A549 (cell line): ENCODE measurements around the gene RUNX1. TPM values are rescaled to one million over a fixed set of nuclear protein-coding genes. Genes with fewer than 3 reads are reported as not detected.

ENCODE experiments used
- ATAC-seq, 2 experiments: fragments of 200-7000 bp in 1 of 2; fragments of >200 bp in 1 of 2; cut with Nextera tagmentation in 1 of 2; cut with Tn5 transposase in 1 of 2; 3 replicates each; pipeline versions ENCODE4 v1.8.0 to v1.9.1; 2018 to 2020; ENCODE audit warnings: mild to moderate bottlenecking in 1 of 2, moderate library complexity in 1 of 2
- CTCF ChIA-PET: fragments of 300-600 bp; sonication (Branson Sonifier 250); formaldehyde crosslinking; extraction: SDS; loops from one replicate; lab custom pipeline; 2021; ENCODE audit warnings: antibody characterized with exemption, inconsistent platforms; lab: Yijun Ruan, JAX
- POLR2A ChIA-PET: fragments of 350-600 bp; formaldehyde crosslinking; extraction: SDS; loops from one replicate; lab custom pipeline; 2021; ENCODE audit warnings: antibody characterized with exemption, inconsistent platforms; lab: Yijun Ruan, JAX
- DNase-seq, 2 experiments: peaks; one replicate each; pipeline versions ENCODE4 v3.0.0 to v3.0.0-alpha.2; 2011 to 2016; ENCODE audit warnings: low read depth in 1 of 2, low spot score in 1 of 2
- FAIRE-seq: peaks from 2 replicates; lab custom pipeline; 2011; peaks lifted over from hg19 to GRCh38; lab: Jason Lieb, UNC
- H3K27ac ChIP-seq, 2 experiments: fragments of >200 bp; sonication (Bioruptor Twin); formaldehyde crosslinking; 3 replicates each; pipeline ENCODE4 v1.5.1; 2016 to 2017
- H3K4me1 ChIP-seq: fragments of >200 bp; sonication (Bioruptor Twin); formaldehyde crosslinking; 3 replicates; pipeline ENCODE4 v1.6.1; 2016
- H3K4me2 ChIP-seq: fragments of >200 bp; sonication (Bioruptor Twin); formaldehyde crosslinking; 3 replicates; pipeline ENCODE4 v1.6.1; 2016
- H3K4me3 ChIP-seq: fragments of >200 bp; sonication (Bioruptor Twin); formaldehyde crosslinking; 3 replicates; pipeline ENCODE4 v1.5.1; 2016
- H3K9me3 ChIP-seq: fragments of >200 bp; sonication (Bioruptor Twin); formaldehyde crosslinking; 3 replicates; pipeline ENCODE4 v1.6.1; 2016
- CBX2 ChIP-seq: fragments of 200-600 bp; sonication (generic); IDR thresholded peaks from 2 replicates; pipeline ENCODE4 v1.6.1; 2016; ENCODE audit warnings: low read depth, mild to moderate bottlenecking, borderline replicate concordance
- CEBPB ChIP-seq, 2 experiments: fragments of >200 bp in 1 of 2; sonication (Bioruptor Twin) in 1 of 2; formaldehyde crosslinking in 1 of 2; IDR thresholded peaks; 2 replicates each; pipeline ENCODE4 v1.6.1; 2012 to 2016
- ELK1 ChIP-seq: fragments of 150-350 bp; IDR thresholded peaks from 2 replicates; pipeline ENCODE4 v1.6.1; 2014; ENCODE audit warnings: low read depth, mild to moderate bottlenecking, low read length
- EP300 ChIP-seq, 2 experiments: fragments of >200 bp; sonication (Bioruptor Twin); formaldehyde crosslinking; IDR thresholded peaks; 2 replicates in 1 of 2; 3 replicates in 1 of 2; pipeline ENCODE4 v1.6.1; 2016 to 2017
- FOSL2 ChIP-seq, 2 experiments: fragments of 450-650 bp in 1 of 2; fragments of >200 bp in 1 of 2; sonication (Bioruptor Twin) in 1 of 2; formaldehyde crosslinking; IDR thresholded peaks; 2 replicates each; pipeline versions ENCODE4 v1.5.0 to v1.6.1; 2016 to 2020; ENCODE audit warnings: mild to moderate bottlenecking in 1 of 2, moderate library complexity in 1 of 2
- FOXS1 ChIP-seq: fragments of 250-450 bp; sonication (Bioruptor Pico); IDR thresholded peaks from 2 replicates; pipeline ENCODE4 v1.5.0; 2020; ENCODE audit warnings: mild to moderate bottlenecking, moderate library complexity
- HDAC2 ChIP-seq: fragments of 200-600 bp; sonication (generic); IDR thresholded peaks from 2 replicates; pipeline ENCODE4 v1.6.1; 2016
- HEYL ChIP-seq: fragments of 250-450 bp; sonication (Bioruptor Pico); IDR thresholded peaks from 2 replicates; pipeline ENCODE4 v1.8.0; 2021; ENCODE audit warnings: mild to moderate bottlenecking, moderate library complexity
- HOXB13 ChIP-seq: fragments of 250-450 bp; sonication (Bioruptor Pico); IDR thresholded peaks from 2 replicates; pipeline ENCODE4 v1.5.0; 2020; ENCODE audit warnings: low read depth, mild to moderate bottlenecking, moderate library complexity
- HOXB5 ChIP-seq: fragments of 250-450 bp; sonication (Bioruptor Pico); IDR thresholded peaks from 2 replicates; pipeline ENCODE4 v1.5.0; 2020; ENCODE audit warnings: mild to moderate bottlenecking, moderate library complexity
- JUNB ChIP-seq: fragments of >200 bp; sonication (Bioruptor Twin); formaldehyde crosslinking; IDR thresholded peaks from 2 replicates; pipeline ENCODE4 v1.6.1; 2016
- KDM5A ChIP-seq: fragments of 200-600 bp; sonication (generic); IDR thresholded peaks from 2 replicates; pipeline ENCODE4 v1.6.1; 2016; ENCODE audit warnings: antibody characterized with exemption, mild to moderate bottlenecking
- MAFK ChIP-seq: fragments of 450-650 bp; IDR thresholded peaks from 2 replicates; pipeline ENCODE4 v1.6.1; 2014; ENCODE audit not compliant: partially characterized antibody
- MYC ChIP-seq: IDR thresholded peaks from 2 replicates; pipeline ENCODE4 v1.6.1; 2012; ENCODE audit warnings: mild to moderate bottlenecking, inconsistent platforms, low read length, improper control_type of control experiment, borderline replicate concordance
- NFE2L2 ChIP-seq: fragments of 150-350 bp; conservative IDR thresholded peaks from 2 replicates; pipeline ENCODE4 v1.6.1; 2014; ENCODE audit warnings: low read length
- PHF8 ChIP-seq: fragments of 200-600 bp; sonication (generic); IDR thresholded peaks from 2 replicates; pipeline ENCODE4 v1.6.1; 2016; ENCODE audit warnings: low read depth, mild to moderate bottlenecking, antibody characterized with exemption, moderate library complexity, borderline replicate concordance
- POLR2A ChIP-seq: IDR thresholded peaks from 2 replicates; pipeline ENCODE4 v1.6.1; 2012; ENCODE audit warnings: mild to moderate bottlenecking, low read length
- RARB ChIP-seq: fragments of 250-450 bp; sonication (Bioruptor Pico); IDR thresholded peaks from 2 replicates; pipeline ENCODE4 v1.8.0; 2021; ENCODE audit warnings: mild to moderate bottlenecking, moderate library complexity
- RCOR1 ChIP-seq: fragments of 150-350 bp; IDR thresholded peaks from 2 replicates; pipeline ENCODE4 v1.6.1; 2014; ENCODE audit warnings: antibody characterized with exemption, low read length, low read depth
- REST ChIP-seq: fragments of 200-600 bp; sonication (generic); IDR thresholded peaks from 2 replicates; pipeline ENCODE4 v1.6.1; 2016; ENCODE audit warnings: antibody characterized with exemption, mild to moderate bottlenecking, moderate library complexity
- SMC3 ChIP-seq: fragments of >200 bp; sonication (Bioruptor Twin); formaldehyde crosslinking; IDR thresholded peaks from 3 replicates; pipeline ENCODE4 v1.6.1; 2018; ENCODE audit warnings: inconsistent platforms
- SREBF2 ChIP-seq: fragments of 450-650 bp; IDR thresholded peaks from 2 replicates; pipeline ENCODE4 v1.6.1; 2014; ENCODE audit warnings: mild to moderate bottlenecking, moderate library complexity
- TP53 ChIP-seq: fragments of 250-450 bp; sonication (Bioruptor Pico); IDR thresholded peaks from 2 replicates; pipeline ENCODE4 v1.5.0; 2021; ENCODE audit warnings: mild to moderate bottlenecking, moderate library complexity
- ZFP36 ChIP-seq: fragments of 450-650 bp; IDR thresholded peaks from 2 replicates; pipeline ENCODE4 v1.6.1; 2014; ENCODE audit warnings: borderline replicate concordance; ENCODE audit not compliant: partially characterized antibody
- ZNF302 ChIP-seq: fragments of 250-450 bp; sonication (Bioruptor Pico); IDR thresholded peaks from 2 replicates; pipeline ENCODE4 v1.9.0; 2021; ENCODE audit warnings: inconsistent platforms, mild to moderate bottlenecking, moderate library complexity
- ZSCAN20 ChIP-seq: fragments of 250-450 bp; sonication (Bioruptor Pico); IDR thresholded peaks from 2 replicates; pipeline ENCODE4 v1.8.0; 2022; ENCODE audit warnings: mild to moderate bottlenecking, moderate library complexity
- WGBS: methylation state at CpG from one replicate; pipeline ENCODE4 v1.1.6; 2017; ENCODE audit errors: missing lambda C conversion rate; 5-methylcytosine and 5-hydroxymethylcytosine counted together
- polyA plus RNA-seq, 4 experiments: library from polyadenylated mRNA; depleted of rRNA in 3 of 4; stranded (reverse); fragments of >200 nt; fragmentation: RNase III in 1 of 4; extraction: RNeasy Plus Mini Kit Qiagen cat#74134 plus additional on column Dnase treatment in 1 of 4; gene quantifications; 2 replicates in 3 of 4; 3 replicates in 1 of 4; pipeline ENCODE4 v1.2.3, GENCODE V29; 2011 to 2017
- TF ChIP-seq, protein P1 (sequence below): IDR thresholded peaks from 2 replicates; pipeline ENCODE4 v1.6.1; 2012

RUNX1 gene
- polyA plus RNA-seq, 2 of the 4 experiments (the other 2 are of a cell fraction) = 5.5 TPM

- CTCF ChIA-PET = no interaction called here
- peaks cover 12% of the 10 kb centered on the region; the same call in 2 of the 3 replicates for H3K4me1 ChIP-seq
- no peaks in the 10 kb centered on the region for H3K9me3 ChIP-seq
- TF ChIP-seq POLR2A (no peak), FOSL2 (IDR thresholded peaks at IDR 0.05) (no peak), FOSL2 (CRISPR knock-in tag; IDR thresholded peaks at IDR 0.05) (no peak), ZFP36 (no peak), REST (no peak), MYC (no peak), CEBPB (IDR thresholded peaks at IDR 0.05) (no peak), CBX2 (no peak), FOXS1 (CRISPR knock-in tag) (no peak), ELK1 (no peak), MAFK (no peak), HEYL (CRISPR knock-in tag) (no peak), RCOR1 (no peak)
- TF ChIP-seq, all 56 proteins: peak for 0
- ATAC-seq (no peak), DNase-seq (no peak), FAIRE-seq (no peak)
- WGBS = 79% methylated on average over 3 of the region's 3 CpGs
- H3K4me2 ChIP-seq = no peak overlapping the region
- POLR2A ChIA-PET = no interaction called here
- no peak overlapping the region for H3K27ac ChIP-seq
- no peak overlapping the region for H3K4me3 ChIP-seq
Measured at GRCh38 chr21:34766862-34767261, 282.2 kb downstream of the RUNX1 start.

- WGBS = 75% methylated on average over 4 of the region's 4 CpGs
- CTCF ChIA-PET = interaction anchor here (1.2 to 1.7 kb wide), 3 partner anchors 12 to 124 kb away, joined by 3 to 8 read pairs (median 3); no protein-coding TSS in a partner anchor
- no peak for TF ChIP-seq SREBF2
- TF ChIP-seq, protein P1, sequence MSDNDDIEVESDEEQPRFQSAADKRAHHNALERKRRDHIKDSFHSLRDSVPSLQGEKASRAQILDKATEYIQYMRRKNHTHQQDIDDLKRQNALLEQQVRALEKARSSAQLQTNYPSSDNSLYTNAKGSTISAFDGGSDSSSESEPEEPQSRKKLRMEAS = no peak
- no peak for TF ChIP-seq JUNB
- TF ChIP-seq HDAC2 = no peak
- TF ChIP-seq MYC = no peak
- TF ChIP-seq CEBPB (IDR thresholded peaks at IDR 0.05) = no peak
- TF ChIP-seq PHF8 = no peak
- no peak for TF ChIP-seq TP53
- no peak for TF ChIP-seq RARB (CRISPR knock-in tag)
- no peak for TF ChIP-seq NFE2L2
- no peak for TF ChIP-seq HOXB13 (CRISPR knock-in tag)
- TF ChIP-seq KDM5A = no peak
- no peak for TF ChIP-seq EP300 (IDR thresholded peaks at IDR 0.05)
- no peak for TF ChIP-seq ELK1
- no peak for TF ChIP-seq ZSCAN20 (CRISPR knock-in tag)
- no peak for TF ChIP-seq ZNF302 (CRISPR knock-in tag)
- TF ChIP-seq HOXB5 (CRISPR knock-in tag) = no peak
- no peak for TF ChIP-seq REST
- TF ChIP-seq RCOR1 = no peak
- no peak for TF ChIP-seq SMC3
Measured at GRCh38 chr21:34765619-34766018, 283.5 kb downstream of the RUNX1 start.

More at GRCh38 chr21:34765619-34766018, 283.5 kb downstream of the RUNX1 start:
- ATAC-seq (no peak), FAIRE-seq (no peak), DNase-seq (no peak)
- H3K4me2 ChIP-seq = no peak overlapping the region
- no peaks in the 10 kb centered on the region for H3K9me3 ChIP-seq
- H3K27ac ChIP-seq = no peak overlapping the region
- H3K4me3 ChIP-seq = no peak overlapping the region
- POLR2A ChIA-PET = no interaction called here
- peaks cover 2% of the 10 kb centered on the region; the same call in 2 of the 3 replicates for H3K4me1 ChIP-seq
